ENCODE data around the gene RNF223. TPM values are rescaled to one million over a fixed set of nuclear protein-coding genes. Genes with fewer than 3 reads are reported as not detected.

Gene RNF223
- total RNA-seq, 1 donor from 2014 or later: not detected

- no peak overlapping the region for H3K4me3 Mint-ChIP-seq (ENCODE audit: unreplicated experiment)
- H3K9me3 Mint-ChIP-seq (ENCODE audit: low read depth): no peaks in the 10 kb centered on the region
- H3K27ac Mint-ChIP-seq (ENCODE audit: unreplicated experiment): no peak overlapping the region
- peaks cover 23% of the 10 kb centered on the region for H3K36me3 Mint-ChIP-seq (ENCODE audit: low read depth)
- no peaks in the 10 kb centered on the region for H3K4me1 Mint-ChIP-seq (ENCODE audit: low read depth)
- no peaks in the 10 kb centered on the region for H3K27me3 Mint-ChIP-seq (ENCODE audit: low read depth)
- no peak for DNase-seq (ENCODE audit: low spot score)
- no peak for TF ChIP-seq CTCF (IDR thresholded peaks at IDR 0.05)
These were observed 26.1 kb downstream of the RNF223 start for GRCh38 chr1:1047963-1048362.

- Mint-ChIP-seq H3K4me1 (ENCODE audit: low read depth) (no peaks in the 10 kb centered on the region), H3K27ac (ENCODE audit: unreplicated experiment) (no peak overlapping the region), H3K4me3 (ENCODE audit: unreplicated experiment) (no peak overlapping the region), H3K36me3 (ENCODE audit: low read depth) (peaks cover 19% of the 10 kb centered on the region), H3K27me3 (ENCODE audit: low read depth) (no peaks in the 10 kb centered on the region), H3K9me3 (ENCODE audit: low read depth) (no peaks in the 10 kb centered on the region)
- no peak for TF ChIP-seq CTCF (IDR thresholded peaks at IDR 0.05)
- no peak for DNase-seq (ENCODE audit: low spot score)
These were observed 26.7 kb downstream of the RNF223 start for GRCh38 chr1:1047407-1047806.

DNA sequence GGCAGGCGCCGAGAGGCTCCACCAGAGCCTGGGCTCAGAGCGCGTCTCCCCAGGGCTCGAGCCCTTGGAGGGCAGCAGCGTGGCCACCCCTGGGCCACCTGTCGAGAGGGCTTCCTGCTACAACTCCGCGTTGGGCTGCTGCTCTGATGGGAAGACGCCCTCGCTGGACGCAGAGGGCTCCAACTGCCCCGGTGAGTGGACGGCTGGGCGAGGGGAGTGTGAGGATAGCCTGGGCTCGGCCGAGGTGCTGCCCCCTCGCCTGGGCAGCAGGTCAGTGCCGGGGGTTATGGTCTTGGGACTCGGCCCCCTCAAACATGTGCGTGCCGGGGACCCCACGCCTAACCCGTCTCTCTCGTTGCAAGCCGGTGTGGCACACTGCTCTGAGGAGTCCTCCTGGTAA, 27.3 kb downstream of the RNF223 start:
- H3K27me3 Mint-ChIP-seq (ENCODE audit: low read depth): no peaks in the 10 kb centered on the region
- peaks cover 15% of the 10 kb centered on the region for H3K36me3 Mint-ChIP-seq (ENCODE audit: low read depth)
- DNase-seq (ENCODE audit: low spot score): no peak
- no peak overlapping the region for H3K4me3 Mint-ChIP-seq (ENCODE audit: unreplicated experiment)
- H3K9me3 Mint-ChIP-seq (ENCODE audit: low read depth): no peaks in the 10 kb centered on the region
- no peak overlapping the region for H3K27ac Mint-ChIP-seq (ENCODE audit: unreplicated experiment)
- no peak for TF ChIP-seq CTCF (IDR thresholded peaks at IDR 0.05)
- H3K4me1 Mint-ChIP-seq (ENCODE audit: low read depth): no peaks in the 10 kb centered on the region

DNA sequence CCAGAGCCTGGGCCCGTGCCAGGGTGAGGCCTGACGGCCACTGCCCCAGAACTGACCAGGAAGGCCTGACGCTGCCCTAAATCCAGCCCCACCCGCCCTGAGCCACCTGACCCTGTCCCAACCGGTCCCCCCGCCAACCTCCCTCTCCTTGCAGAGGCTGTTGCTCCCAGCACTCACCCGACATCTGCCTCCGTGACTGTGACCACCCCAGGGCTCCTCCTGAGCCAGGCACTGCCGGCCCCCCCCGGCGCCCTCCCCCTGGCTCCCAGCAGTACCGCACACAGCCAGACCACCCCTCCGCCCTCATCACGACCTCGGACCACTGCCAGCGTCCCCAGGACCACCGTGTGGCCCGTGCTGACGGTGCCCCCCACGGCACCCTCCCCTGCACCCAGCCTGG, 27.9 kb downstream of the RNF223 start:
- DNase-seq (ENCODE audit: low spot score): no peak
- Mint-ChIP-seq H3K9me3 (ENCODE audit: low read depth) (no peaks in the 10 kb centered on the region), H3K36me3 (ENCODE audit: low read depth) (peaks cover 15% of the 10 kb centered on the region), H3K27me3 (ENCODE audit: low read depth) (no peaks in the 10 kb centered on the region), H3K4me1 (ENCODE audit: low read depth) (no peaks in the 10 kb centered on the region), H3K4me3 (ENCODE audit: unreplicated experiment) (no peak overlapping the region), H3K27ac (ENCODE audit: unreplicated experiment) (no peak overlapping the region)
- no peak for TF ChIP-seq CTCF (IDR thresholded peaks at IDR 0.05)

GRCh38 chr1:1045129-1045528, 29.0 kb downstream of the RNF223 start:
- Mint-ChIP-seq H3K4me1 (ENCODE audit: low read depth) (peaks cover under 1% of the 10 kb centered on the region), H3K36me3 (ENCODE audit: low read depth) (peaks cover 13% of the 10 kb centered on the region), H3K27me3 (ENCODE audit: low read depth) (no peaks in the 10 kb centered on the region), H3K27ac (ENCODE audit: unreplicated experiment) (no peak overlapping the region), H3K9me3 (ENCODE audit: low read depth) (no peaks in the 10 kb centered on the region), H3K4me3 (ENCODE audit: unreplicated experiment) (no peak overlapping the region)
- DNase-seq (ENCODE audit: low spot score): no peak
- TF ChIP-seq CTCF (IDR thresholded peaks at IDR 0.05): no peak

Measured in chondrocyte (in vitro differentiated cells).